K562 (cell line): ENCODE data around the gene SRPK2. TPM values are rescaled to one million over a fixed set of nuclear protein-coding genes. Genes with fewer than 3 reads are reported as not detected.

Source experiments
- GTF2A2 ChIP-seq: IDR thresholded peaks from 2 replicates; pipeline ENCODE4 v1.6.1; 2016; ENCODE audit warnings: mild to moderate bottlenecking, missing genetic modification characterization, missing compliant biosample characterization
- HNRNPL ChIP-seq: fragments of 200-400 bp; formaldehyde crosslinking; IDR thresholded peaks from 2 replicates; pipeline ENCODE4 v1.6.1; 2017; ENCODE audit warnings: low read depth, mild to moderate bottlenecking, low read length
- HNRNPLL ChIP-seq: fragments of 200-400 bp; formaldehyde crosslinking; IDR thresholded peaks from 2 replicates; pipeline ENCODE4 v1.6.1; 2017; ENCODE audit warnings: low read length, low read depth, mild to moderate bottlenecking; ENCODE audit not compliant: poor library complexity, severe bottlenecking
- MCM5 ChIP-seq: fragments of 450-650 bp; IDR thresholded peaks from 2 replicates; pipeline ENCODE4 v1.6.1; 2016; ENCODE audit warnings: low read depth
- MEIS2 ChIP-seq: fragments of 450-650 bp; IDR thresholded peaks from 2 replicates; pipeline ENCODE4 v1.6.1; 2014; ENCODE audit warnings: mild to moderate bottlenecking; ENCODE audit not compliant: partially characterized antibody
- MGA ChIP-seq: fragments of 450-650 bp; IDR thresholded peaks from 2 replicates; pipeline ENCODE4 v1.6.1; 2016; ENCODE audit warnings: mild to moderate bottlenecking, moderate library complexity
- NFRKB ChIP-seq: fragments of 450-650 bp; IDR thresholded peaks from 2 replicates; pipeline ENCODE4 v1.6.1; 2016; ENCODE audit warnings: low read depth
- POLR3A ChIP-seq: IDR thresholded peaks from 2 replicates; pipeline ENCODE4 v1.6.1; 2011; ENCODE audit warnings: borderline replicate concordance, mild to moderate bottlenecking, moderate library complexity; ENCODE audit not compliant: insufficient read length, insufficient read depth; ENCODE audit errors: extremely low read depth
- TCF3 ChIP-seq: sonication (generic); formaldehyde crosslinking; IDR thresholded peaks from 2 replicates; pipeline ENCODE4 v1.4.0; 2020; ENCODE audit warnings: mild to moderate bottlenecking, missing genetic modification reagents
- TCF7L2 ChIP-seq: fragments of 150-350 bp; IDR thresholded peaks from 2 replicates; pipeline ENCODE4 v1.6.1; 2016; ENCODE audit warnings: low read depth, mild to moderate bottlenecking, low read length, moderate library complexity
- XRCC4 ChIP-seq: IDR thresholded peaks from one replicate; pipeline ENCODE4 v1.6.1; 2011; ENCODE audit not compliant: insufficient read depth, insufficient read length; ENCODE audit errors: extremely low read depth
- ZNF507 ChIP-seq: conservative IDR thresholded peaks from 2 replicates; pipeline ENCODE4 v1.6.1; 2017; ENCODE audit warnings: missing genetic modification characterization, missing compliant biosample characterization
- polyA plus RNA-seq, 8 experiments: library from polyadenylated mRNA; depleted of rRNA in 4 of 8; stranded (reverse) in 5 of 8; unstranded in 3 of 8; fragments of >200 nt; fragmentation: Nextera tagmentation in 2 of 8; fragmentation: Illumina TruSeq in 1 of 8; extraction: Ambion mirVana in 2 of 8; extraction: Trizol in 1 of 8; gene quantifications; 2 replicates each; pipeline versions ENCODE4 v1.2.1 to v1.2.3, GENCODE V29; 2011 to 2014; ENCODE audit warnings: inconsistent platforms in 1 of 8, missing spikeins in 1 of 8
- total RNA-seq, 7 experiments: library from RNA; depleted of rRNA in 6 of 7; stranded (reverse); fragments of >200 nt in 6 of 7; fragmentation: Illumina TruSeq in 2 of 7; extraction: Trizol in 2 of 7; gene quantifications; 2 replicates each; pipeline versions ENCODE4 v1.2.1 to v1.2.3, GENCODE V29; 2011 to 2021; ENCODE audit warnings: low replicate concordance in 1 of 7

Gene SRPK2
- total and polyA plus RNA-seq, 9 of the 15 experiments (the other 6 are each of a cell fraction or from before 2014, with no cell fraction given) = 21.5 to 44.7 (median 33.3) TPM

- TF ChIP-seq MGA (no peak), POLR3A (no peak), HNRNPLL (no peak), TCF7L2 (no peak), ZNF507 (tag) (peak; percentile 45), HNRNPL (no peak), XRCC4 (no peak), MCM5 (no peak), TCF3 (CRISPR knock-in tag) (0 out of 2 replicates have a peak, but pooled peaks have one; percentile 7), MEIS2 (peak; percentile 18), NFRKB (no peak), GTF2A2 (tag) (no peak)
Observed at GRCh38 chr7:105297309-105297708, 91.4 kb downstream of the SRPK2 start (continued).
